K562 (cell line): ENCODE results near the gene SYNJ2. TPM values are rescaled to one million over a fixed set of nuclear protein-coding genes. Genes with fewer than 3 reads are reported as not detected.

Experiments
- ATF1 ChIP-seq, 2 experiments: fragments of 450-650 bp in 1 of 2; IDR thresholded peaks; 2 replicates each; pipeline ENCODE4 v1.6.1; 2016; ENCODE audit warnings: missing compliant biosample characterization in 1 of 2, missing genetic modification characterization in 1 of 2
- BRD9 ChIP-seq: fragments of 450-650 bp; IDR thresholded peaks from 2 replicates; pipeline ENCODE4 v1.6.1; 2018; ENCODE audit warnings: low read depth; ENCODE audit not compliant: partially characterized antibody
- DNMT1 ChIP-seq: fragments of 450-650 bp; IDR thresholded peaks from 2 replicates; pipeline ENCODE4 v1.6.1; 2016; ENCODE audit warnings: antibody characterized with exemption, mild to moderate bottlenecking
- EHMT2 ChIP-seq: fragments of 450-650 bp; IDR thresholded peaks from 2 replicates; pipeline ENCODE4 v1.6.1; 2018; ENCODE audit warnings: antibody characterized with exemption
- ESRRA ChIP-seq: fragments of 450-650 bp; IDR thresholded peaks from 2 replicates; pipeline ENCODE4 v1.6.1; 2014; ENCODE audit warnings: low read depth, mild to moderate bottlenecking, moderate library complexity, borderline replicate concordance
- MBD2 ChIP-seq: sonication (generic); IDR thresholded peaks from 2 replicates; pipeline ENCODE4 v1.6.1; 2016; ENCODE audit warnings: low read depth, borderline replicate concordance
- MEF2D ChIP-seq: conservative IDR thresholded peaks from 2 replicates; pipeline ENCODE4 v1.6.1; 2016; ENCODE audit warnings: low read depth, missing genetic modification characterization, missing compliant biosample characterization
- PHF20 ChIP-seq: fragments of 450-650 bp; IDR thresholded peaks from 2 replicates; pipeline ENCODE4 v1.6.1; 2018; ENCODE audit not compliant: partially characterized antibody
- POLR2G ChIP-seq: fragments of 200-400 bp; formaldehyde crosslinking; IDR thresholded peaks from 2 replicates; pipeline ENCODE4 v1.6.1; 2017; ENCODE audit warnings: low read depth, mild to moderate bottlenecking, antibody characterized with exemption, low read length, moderate library complexity
- RBM39 ChIP-seq: fragments of 200-400 bp; formaldehyde crosslinking; optimal IDR thresholded peaks from 2 replicates; pipeline ENCODE3; 2018; ENCODE audit warnings: low read depth, low read length
- RCOR1 ChIP-seq, 2 experiments: IDR thresholded peaks; 2 replicates each; pipeline ENCODE4 v1.6.1; 2012; ENCODE audit warnings: low read depth in 2 of 2, low read length in 2 of 2, borderline replicate concordance in 1 of 2, improper control_type of control experiment in 1 of 2
- SMAD1 ChIP-seq: fragments of 150-350 bp; IDR thresholded peaks from 2 replicates; pipeline ENCODE4 v1.6.1; 2014; ENCODE audit warnings: low read length, low read depth; ENCODE audit not compliant: partially characterized antibody
- XRCC3 ChIP-seq: fragments of 450-650 bp; IDR thresholded peaks from 2 replicates; pipeline ENCODE4 v1.6.1; 2017; ENCODE audit warnings: mild to moderate bottlenecking, moderate library complexity
- YY1 ChIP-seq, 3 experiments: IDR thresholded peaks; 2 replicates each; pipeline ENCODE4 v1.6.1; 2011; ENCODE audit warnings: low read length in 2 of 3, mild to moderate bottlenecking in 2 of 3, moderate library complexity in 2 of 3, borderline replicate concordance in 1 of 3, control low read depth in 1 of 3, low read depth in 1 of 3; ENCODE audit not compliant: insufficient read depth in 3 of 3, insufficient replicate concordance in 2 of 3, control insufficient read depth in 1 of 3, insufficient read length in 1 of 3; ENCODE audit errors: extremely low read depth in 1 of 3
- ZBTB8A ChIP-seq: fragments of 450-650 bp; IDR thresholded peaks from 2 replicates; pipeline ENCODE4 v1.6.1; 2018; ENCODE audit warnings: mild to moderate bottlenecking, moderate library complexity; ENCODE audit not compliant: partially characterized antibody
- ZEB2 ChIP-seq: fragments of 450-650 bp; IDR thresholded peaks from 2 replicates; pipeline ENCODE4 v1.6.1; 2016
- ZFP36 ChIP-seq: fragments of 150-350 bp; IDR thresholded peaks from 2 replicates; pipeline ENCODE4 v1.6.1; 2018; ENCODE audit warnings: low read length, low read depth; ENCODE audit not compliant: partially characterized antibody
- ZNF212 ChIP-seq: fragments of 450-650 bp; formaldehyde crosslinking; IDR thresholded peaks from 2 replicates; pipeline ENCODE4 v1.4.0; 2020; ENCODE audit warnings: mild to moderate bottlenecking
- polyA plus RNA-seq, 8 experiments: library from polyadenylated mRNA; depleted of rRNA in 4 of 8; stranded (reverse) in 5 of 8; unstranded in 3 of 8; fragments of >200 nt; fragmentation: Nextera tagmentation in 2 of 8; fragmentation: Illumina TruSeq in 1 of 8; extraction: Ambion mirVana in 2 of 8; extraction: Trizol in 1 of 8; gene quantifications; 2 replicates each; pipeline versions ENCODE4 v1.2.1 to v1.2.3, GENCODE V29; 2011 to 2014; ENCODE audit warnings: inconsistent platforms in 1 of 8, missing spikeins in 1 of 8
- total RNA-seq, 7 experiments: library from RNA; depleted of rRNA in 6 of 7; stranded (reverse); fragments of >200 nt in 6 of 7; fragmentation: Illumina TruSeq in 2 of 7; extraction: Trizol in 2 of 7; gene quantifications; 2 replicates each; pipeline versions ENCODE4 v1.2.1 to v1.2.3, GENCODE V29; 2011 to 2021; ENCODE audit warnings: low replicate concordance in 1 of 7
- TF ChIP-seq, protein P1 (sequence below): sonication (generic); formaldehyde crosslinking; IDR thresholded peaks from 2 replicates; pipeline ENCODE4 v1.8.0; 2023; ENCODE audit warnings: missing genetic modification reagents, mild to moderate bottlenecking, borderline replicate concordance
- TF ChIP-seq, protein P2 (sequence below): fragments of 450-650 bp; IDR thresholded peaks from 2 replicates; pipeline ENCODE4 v1.6.1; 2016; ENCODE audit warnings: mild to moderate bottlenecking

SYNJ2 gene
- total and polyA plus RNA-seq, 9 of the 15 experiments (the other 6 are each of a cell fraction or from before 2014, with no cell fraction given) = 3.0 to 27.7 (median 17.8) TPM

DNA sequence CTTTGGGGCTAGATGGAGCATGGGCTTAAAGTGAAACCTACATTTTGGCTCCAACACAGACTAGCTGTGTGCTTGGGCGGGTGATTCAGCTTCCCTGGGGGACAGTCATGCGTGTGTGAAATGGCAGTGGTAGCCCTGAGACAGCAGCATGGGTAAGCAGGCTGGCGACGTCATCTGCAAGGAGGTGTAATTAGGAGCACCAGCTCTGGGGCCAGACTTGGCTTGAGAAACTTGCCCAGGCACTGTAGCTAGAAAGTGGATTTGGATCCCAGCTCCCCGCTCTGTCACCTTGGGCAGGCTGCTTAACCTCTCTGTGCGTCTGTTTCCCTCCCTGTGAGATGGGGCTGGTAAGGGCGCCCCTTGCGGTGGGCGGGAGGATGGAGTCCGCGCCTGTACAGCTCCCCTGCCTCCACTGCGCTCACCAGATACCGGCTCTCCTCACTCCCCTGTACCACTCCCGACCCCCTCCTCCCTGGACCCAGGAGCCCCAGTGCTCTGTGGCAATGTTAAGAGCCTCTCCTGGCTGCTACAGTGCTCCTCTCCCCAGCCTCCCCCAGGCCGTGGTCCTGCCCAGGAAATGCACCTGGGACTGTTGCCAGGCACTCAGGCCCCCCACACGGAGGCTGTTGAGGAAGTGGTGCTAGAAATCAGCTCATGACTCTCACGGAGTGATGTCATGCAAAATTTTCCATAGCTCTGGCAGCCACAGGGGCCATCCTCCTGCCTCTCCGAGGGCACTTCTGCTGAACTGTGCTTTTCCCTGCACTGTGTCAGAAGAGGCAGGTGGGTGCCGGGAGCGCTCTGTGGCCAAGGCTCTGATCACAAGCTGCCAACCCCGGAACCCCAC is 44.6 kb downstream of the SYNJ2 start (continued):
- TF ChIP-seq, protein P1, sequence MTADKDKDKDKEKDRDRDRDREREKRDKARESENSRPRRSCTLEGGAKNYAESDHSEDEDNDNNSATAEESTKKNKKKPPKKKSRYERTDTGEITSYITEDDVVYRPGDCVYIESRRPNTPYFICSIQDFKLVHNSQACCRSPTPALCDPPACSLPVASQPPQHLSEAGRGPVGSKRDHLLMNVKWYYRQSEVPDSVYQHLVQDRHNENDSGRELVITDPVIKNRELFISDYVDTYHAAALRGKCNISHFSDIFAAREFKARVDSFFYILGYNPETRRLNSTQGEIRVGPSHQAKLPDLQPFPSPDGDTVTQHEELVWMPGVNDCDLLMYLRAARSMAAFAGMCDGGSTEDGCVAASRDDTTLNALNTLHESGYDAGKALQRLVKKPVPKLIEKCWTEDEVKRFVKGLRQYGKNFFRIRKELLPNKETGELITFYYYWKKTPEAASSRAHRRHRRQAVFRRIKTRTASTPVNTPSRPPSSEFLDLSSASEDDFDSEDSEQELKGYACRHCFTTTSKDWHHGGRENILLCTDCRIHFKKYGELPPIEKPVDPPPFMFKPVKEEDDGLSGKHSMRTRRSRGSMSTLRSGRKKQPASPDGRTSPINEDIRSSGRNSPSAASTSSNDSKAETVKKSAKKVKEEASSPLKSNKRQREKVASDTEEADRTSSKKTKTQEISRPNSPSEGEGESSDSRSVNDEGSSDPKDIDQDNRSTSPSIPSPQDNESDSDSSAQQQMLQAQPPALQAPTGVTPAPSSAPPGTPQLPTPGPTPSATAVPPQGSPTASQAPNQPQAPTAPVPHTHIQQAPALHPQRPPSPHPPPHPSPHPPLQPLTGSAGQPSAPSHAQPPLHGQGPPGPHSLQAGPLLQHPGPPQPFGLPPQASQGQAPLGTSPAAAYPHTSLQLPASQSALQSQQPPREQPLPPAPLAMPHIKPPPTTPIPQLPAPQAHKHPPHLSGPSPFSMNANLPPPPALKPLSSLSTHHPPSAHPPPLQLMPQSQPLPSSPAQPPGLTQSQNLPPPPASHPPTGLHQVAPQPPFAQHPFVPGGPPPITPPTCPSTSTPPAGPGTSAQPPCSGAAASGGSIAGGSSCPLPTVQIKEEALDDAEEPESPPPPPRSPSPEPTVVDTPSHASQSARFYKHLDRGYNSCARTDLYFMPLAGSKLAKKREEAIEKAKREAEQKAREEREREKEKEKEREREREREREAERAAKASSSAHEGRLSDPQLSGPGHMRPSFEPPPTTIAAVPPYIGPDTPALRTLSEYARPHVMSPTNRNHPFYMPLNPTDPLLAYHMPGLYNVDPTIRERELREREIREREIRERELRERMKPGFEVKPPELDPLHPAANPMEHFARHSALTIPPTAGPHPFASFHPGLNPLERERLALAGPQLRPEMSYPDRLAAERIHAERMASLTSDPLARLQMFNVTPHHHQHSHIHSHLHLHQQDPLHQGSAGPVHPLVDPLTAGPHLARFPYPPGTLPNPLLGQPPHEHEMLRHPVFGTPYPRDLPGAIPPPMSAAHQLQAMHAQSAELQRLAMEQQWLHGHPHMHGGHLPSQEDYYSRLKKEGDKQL = no peak
- TF ChIP-seq ZEB2 = no peak
- 0 out of 2 replicates have a peak, but pooled peaks have one; percentile 19 for TF ChIP-seq ESRRA
- no peak for TF ChIP-seq ATF1 (CRISPR knock-in tag; IDR thresholded peaks at IDR 0.05)
- peak; percentile 37; the same call in 1 of the 2 replicates for TF ChIP-seq ATF1 (tag; IDR thresholded peaks at IDR 0.05)
- TF ChIP-seq XRCC3 = no peak
- TF ChIP-seq ZFP36 = peak; percentile 92
- peak in 1 of 3 experiments; percentile 59 for TF ChIP-seq YY1 (IDR thresholded peaks at IDR 0.05; ENCODE audit: borderline replicate concordance in 1 of 3, control insufficient read depth in 1 of 3, extremely low read depth in 1 of 3, insufficient read depth in 3 of 3, insufficient read length in 1 of 3, insufficient replicate concordance in 2 of 3, low read depth in 1 of 3, low read length in 2 of 3)
- no peak for TF ChIP-seq DNMT1
- no peak for TF ChIP-seq EHMT2
- peak; percentile 40; the same call in 1 of the 2 replicates for TF ChIP-seq POLR2G
- no peak for TF ChIP-seq MEF2D (tag)
- TF ChIP-seq ZBTB8A = no peak
- peak; percentile 52 for TF ChIP-seq BRD9
- peak; percentile 26; the same call in 1 of the 2 replicates for TF ChIP-seq MBD2
- TF ChIP-seq PHF20 = peak; percentile 26
- TF ChIP-seq RBM39 = no peak
- TF ChIP-seq, protein P2, sequence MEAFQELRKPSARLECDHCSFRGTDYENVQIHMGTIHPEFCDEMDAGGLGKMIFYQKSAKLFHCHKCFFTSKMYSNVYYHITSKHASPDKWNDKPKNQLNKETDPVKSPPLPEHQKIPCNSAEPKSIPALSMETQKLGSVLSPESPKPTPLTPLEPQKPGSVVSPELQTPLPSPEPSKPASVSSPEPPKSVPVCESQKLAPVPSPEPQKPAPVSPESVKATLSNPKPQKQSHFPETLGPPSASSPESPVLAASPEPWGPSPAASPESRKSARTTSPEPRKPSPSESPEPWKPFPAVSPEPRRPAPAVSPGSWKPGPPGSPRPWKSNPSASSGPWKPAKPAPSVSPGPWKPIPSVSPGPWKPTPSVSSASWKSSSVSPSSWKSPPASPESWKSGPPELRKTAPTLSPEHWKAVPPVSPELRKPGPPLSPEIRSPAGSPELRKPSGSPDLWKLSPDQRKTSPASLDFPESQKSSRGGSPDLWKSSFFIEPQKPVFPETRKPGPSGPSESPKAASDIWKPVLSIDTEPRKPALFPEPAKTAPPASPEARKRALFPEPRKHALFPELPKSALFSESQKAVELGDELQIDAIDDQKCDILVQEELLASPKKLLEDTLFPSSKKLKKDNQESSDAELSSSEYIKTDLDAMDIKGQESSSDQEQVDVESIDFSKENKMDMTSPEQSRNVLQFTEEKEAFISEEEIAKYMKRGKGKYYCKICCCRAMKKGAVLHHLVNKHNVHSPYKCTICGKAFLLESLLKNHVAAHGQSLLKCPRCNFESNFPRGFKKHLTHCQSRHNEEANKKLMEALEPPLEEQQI = 0 out of 2 replicates have a peak, but pooled peaks have one; percentile 13
- TF ChIP-seq RCOR1 (IDR thresholded peaks at IDR 0.05; ENCODE audit: borderline replicate concordance in 1 of 2, low read depth in 2 of 2, low read length in 2 of 2) = peak in 1 of 2 experiments; percentile 83; a peak in 2 of 4 replicates
- no peak for TF ChIP-seq ZNF212 (CRISPR knock-in tag)
- no peak for TF ChIP-seq SMAD1
